ENCODE results near the gene HIC1. TPM values are rescaled to one million over a fixed set of nuclear protein-coding genes. Genes with fewer than 3 reads are reported as not detected.

The HIC1 gene
- total and polyA plus RNA-seq, 5 experiments from 2014 or later: 0.08 to 1.6 (median 0.81) TPM; not detected in 1

DNA sequence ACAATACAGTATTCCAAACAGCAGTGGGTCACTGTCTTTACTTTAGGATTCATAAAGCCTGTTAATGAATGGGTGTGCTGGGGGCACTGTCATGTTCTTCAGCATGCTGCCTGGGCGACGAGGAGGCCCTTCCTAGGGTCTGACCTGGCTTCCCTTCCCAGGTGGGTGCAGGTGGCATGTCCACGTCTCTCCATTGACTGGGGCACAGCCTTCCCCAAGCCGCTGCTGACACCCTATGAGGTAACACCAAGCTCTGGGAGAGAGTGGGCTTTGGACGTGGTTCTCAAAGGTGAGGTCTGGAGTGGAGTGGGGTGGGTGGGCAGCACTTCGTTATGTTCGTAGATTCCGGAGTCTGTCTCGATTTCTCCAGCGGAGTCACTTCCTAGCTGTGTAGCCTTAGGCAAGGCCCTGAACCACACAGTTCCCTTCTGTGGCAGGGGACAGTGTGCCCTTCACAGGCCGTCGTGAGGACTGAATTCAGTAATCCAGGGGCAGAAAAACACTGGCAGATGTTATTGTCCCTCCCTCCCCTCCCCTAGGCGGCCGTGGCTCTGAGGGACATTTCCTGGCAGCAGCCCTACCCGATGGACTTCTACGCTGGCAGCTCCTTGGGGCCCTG lies 13.9 kb upstream of the HIC1 start:
- no peaks in the 10 kb centered on the region for H3K27me3 Mint-ChIP-seq
- POLR2A ChIA-PET: interaction anchor here (0.8 to 2.3 kb wide), 4 partner anchors 9 to 16 kb away, joined by 3 to 11 read pairs (median 6); partner anchors contain the start of genes DPH1 and RTN4RL1
- DNase-seq (no peak), ATAC-seq (no peak)
- H3K4me1 Mint-ChIP-seq: peaks cover 11 to 25% (median 23%) of the 10 kb centered on the region in 4 donors
- no peaks in the 10 kb centered on the region for H3K9me3 Mint-ChIP-seq
- peak overlapping the region in 9 of 10 donors; percentile 31 to 85 (median 63) for H3K27ac Mint-ChIP-seq
- H3K36me3 Mint-ChIP-seq: peaks cover 0 to 54% (median 3%) of the 10 kb centered on the region in 3 donors
- peak overlapping the region; percentile 8 to 97 (median 73) for H3K4me3 Mint-ChIP-seq

DNA sequence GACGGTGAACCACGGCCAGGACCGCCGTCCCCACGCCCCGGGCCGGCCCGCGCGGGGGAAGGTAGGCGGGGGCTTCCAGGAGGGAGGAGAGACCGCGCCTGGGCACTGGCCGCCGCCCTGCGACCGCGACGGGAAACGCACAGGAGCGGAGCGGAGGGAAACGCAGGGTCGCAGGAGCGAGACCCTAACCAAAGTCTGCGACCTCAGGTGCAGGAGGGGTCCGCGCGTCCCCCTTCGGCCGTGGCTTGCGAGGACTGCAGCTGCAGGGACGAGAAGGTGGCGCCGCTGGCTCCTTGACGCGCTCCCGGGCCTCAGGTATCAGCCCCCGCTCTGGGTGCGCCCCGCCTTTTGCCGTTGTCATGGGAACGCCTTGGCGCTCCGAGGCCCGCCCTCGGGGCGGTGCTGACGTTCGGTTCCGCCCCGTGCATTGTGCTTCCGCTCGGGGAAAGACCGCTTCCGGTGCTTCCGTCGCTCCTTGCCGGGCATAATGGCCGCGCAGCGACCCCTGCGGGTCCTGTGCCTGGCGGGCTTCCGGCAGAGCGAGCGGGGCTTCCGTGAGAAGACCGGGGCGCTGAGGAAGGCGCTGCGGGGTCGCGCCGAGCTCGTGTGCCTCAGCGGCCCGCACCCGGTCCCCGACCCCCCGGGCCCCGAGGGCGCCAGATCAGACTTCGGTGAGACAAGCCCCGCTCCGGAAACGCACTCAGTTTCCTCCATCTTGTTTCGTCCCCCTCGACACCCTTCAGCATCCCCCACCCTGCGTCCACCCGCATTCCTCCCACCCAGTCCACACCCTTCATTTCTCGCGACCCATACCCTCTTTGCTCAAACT lies 13.1 kb upstream of the HIC1 start, which contains the start of gene OVCA2:
Gene OVCA2 (plus strand): TSS at position 462 of the 829 bp plus-strand sequence. CDS start 26 bp downstream, at position 488.
- DNase-seq (peak; percentile 95 to 98 (median 97)), ATAC-seq (peak; percentile 87 to 92)
- Mint-ChIP-seq H3K27ac (peak within 1 kb of the TSS; percentile 86 to 97 (median 94)), H3K4me3 (peak within 1 kb of the TSS; percentile 85 to 97 (median 91)), H3K36me3 (peaks cover 0 to 47% (median 3%) of the 10 kb centered on the region in 3 donors), H3K9me3 (no peaks in the 10 kb centered on the region), H3K27me3 (no peaks in the 10 kb centered on the region), H3K4me1 (peaks cover 11 to 25% (median 23%) of the 10 kb centered on the region in 4 donors)
- POLR2A ChIA-PET: interaction anchor here (0.6 to 2.3 kb wide), 7 partner anchors 9 to 160 kb away, joined by 3 to 11 read pairs (median 4); partner anchors contain the start of genes DPH1 and RTN4RL1

DNA sequence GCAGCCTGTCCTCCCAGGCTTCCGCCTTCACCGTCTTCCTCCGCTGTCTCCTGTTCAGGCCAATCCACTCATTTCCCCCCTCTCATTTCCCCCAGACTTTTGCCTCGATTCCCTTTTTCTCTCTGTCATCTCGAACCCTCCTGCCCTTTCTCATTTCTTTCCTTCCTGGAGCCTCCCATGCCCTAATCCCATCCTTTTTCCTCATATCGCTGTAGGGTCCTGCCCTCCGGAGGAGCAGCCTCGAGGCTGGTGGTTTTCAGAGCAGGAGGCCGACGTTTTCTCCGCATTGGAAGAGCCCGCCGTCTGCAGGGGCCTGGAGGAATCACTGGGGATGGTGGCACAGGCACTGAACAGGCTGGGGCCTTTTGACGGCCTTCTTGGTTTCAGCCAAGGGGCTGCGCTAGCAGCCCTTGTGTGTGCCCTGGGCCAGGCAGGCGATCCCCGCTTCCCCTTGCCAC lies 12.5 kb upstream of the HIC1 start:
- H3K4me1 Mint-ChIP-seq: peaks cover 11 to 25% (median 23%) of the 10 kb centered on the region in 4 donors
- peak overlapping the region; percentile 85 to 97 (median 91) for H3K4me3 Mint-ChIP-seq
- H3K9me3 Mint-ChIP-seq: no peaks in the 10 kb centered on the region
- ATAC-seq (no peak), DNase-seq (no peak)
- POLR2A ChIA-PET: interaction anchor here (0.6 to 2.3 kb wide), 5 partner anchors 9 to 160 kb away, joined by 3 to 6 read pairs (median 4); partner anchors contain the start of gene RTN4RL1
- peak overlapping the region; percentile 86 to 97 (median 94) for H3K27ac Mint-ChIP-seq
- H3K27me3 Mint-ChIP-seq: no peaks in the 10 kb centered on the region
- peaks cover 0 to 41% (median 3%) of the 10 kb centered on the region in 3 donors for H3K36me3 Mint-ChIP-seq

DNA sequence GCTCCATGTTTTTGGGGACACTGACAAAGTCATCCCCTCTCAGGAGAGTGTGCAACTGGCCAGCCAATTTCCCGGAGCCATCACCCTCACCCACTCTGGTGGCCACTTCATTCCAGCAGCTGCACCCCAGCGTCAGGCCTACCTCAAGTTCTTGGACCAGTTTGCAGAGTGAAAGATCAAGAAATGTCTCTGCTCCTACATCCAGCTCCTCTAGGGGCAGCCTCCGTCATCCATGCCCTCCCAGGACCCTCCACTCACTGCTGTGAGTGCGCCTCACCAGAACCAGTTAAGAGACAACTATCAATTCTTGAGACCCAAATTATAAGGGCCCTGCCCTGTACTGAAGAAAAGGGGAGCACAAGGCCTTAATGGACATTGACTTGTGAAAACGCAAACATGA lies 12.0 kb upstream of the HIC1 start:
- POLR2A ChIA-PET: interaction anchor here (1.5 to 2.3 kb wide), 2 partner anchors 10 to 18 kb away, joined by 4 to 6 read pairs; partner anchors contain the start of gene RTN4RL1
- peak overlapping the region; percentile 86 to 97 (median 94) for H3K27ac Mint-ChIP-seq
- no peaks in the 10 kb centered on the region for H3K27me3 Mint-ChIP-seq

DNA sequence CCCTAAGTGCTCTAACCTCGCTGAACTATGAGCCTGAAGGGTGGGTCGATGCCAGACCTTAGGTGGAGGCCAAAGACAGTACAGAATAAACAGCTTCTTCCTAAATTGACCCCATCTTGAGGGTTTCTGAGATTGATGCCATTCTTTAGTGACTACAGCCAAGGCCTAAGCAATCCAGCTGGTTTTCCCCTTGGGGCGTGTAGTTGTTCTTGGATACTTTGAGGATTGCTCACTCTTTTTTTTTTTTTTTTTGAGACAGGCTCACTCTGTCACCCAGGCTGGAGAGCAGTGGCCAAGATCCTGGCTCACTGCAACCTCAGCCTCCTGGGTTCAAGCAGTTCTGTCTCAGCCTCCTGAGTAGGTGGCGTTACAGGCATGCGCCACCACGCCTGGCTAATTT lies 11.1 kb upstream of the HIC1 start:
- Mint-ChIP-seq H3K27me3 (peaks cover 0 to 2% (median 0%) of the 10 kb centered on the region in 5 donors), H3K4me3 (peak overlapping the region in 7 of 10 donors; percentile 72 to 93 (median 89)), H3K4me1 (peaks cover 11 to 29% (median 24%) of the 10 kb centered on the region in 4 donors), H3K27ac (peak overlapping the region in 6 of 10 donors; percentile 86 to 97 (median 94)), H3K9me3 (no peaks in the 10 kb centered on the region), H3K36me3 (peaks cover 0 to 29% (median 3%) of the 10 kb centered on the region in 3 donors)
- POLR2A ChIA-PET: interaction anchor here (1.2 kb wide), 2 partner anchors 12 to 259 kb away, joined by 3 to 4 read pairs; partner anchors contain the start of gene SMG6
- DNase-seq (no peak), ATAC-seq (no peak)

More for the DNA sequence above, 12.0 kb upstream of the HIC1 start:
- Mint-ChIP-seq H3K9me3 (no peaks in the 10 kb centered on the region), H3K4me3 (peak overlapping the region; percentile 85 to 97 (median 91)), H3K4me1 (peaks cover 11 to 25% (median 23%) of the 10 kb centered on the region in 4 donors), H3K36me3 (peaks cover 0 to 37% (median 3%) of the 10 kb centered on the region in 3 donors)
- DNase-seq: no peak
- no peak for ATAC-seq

DNA sequence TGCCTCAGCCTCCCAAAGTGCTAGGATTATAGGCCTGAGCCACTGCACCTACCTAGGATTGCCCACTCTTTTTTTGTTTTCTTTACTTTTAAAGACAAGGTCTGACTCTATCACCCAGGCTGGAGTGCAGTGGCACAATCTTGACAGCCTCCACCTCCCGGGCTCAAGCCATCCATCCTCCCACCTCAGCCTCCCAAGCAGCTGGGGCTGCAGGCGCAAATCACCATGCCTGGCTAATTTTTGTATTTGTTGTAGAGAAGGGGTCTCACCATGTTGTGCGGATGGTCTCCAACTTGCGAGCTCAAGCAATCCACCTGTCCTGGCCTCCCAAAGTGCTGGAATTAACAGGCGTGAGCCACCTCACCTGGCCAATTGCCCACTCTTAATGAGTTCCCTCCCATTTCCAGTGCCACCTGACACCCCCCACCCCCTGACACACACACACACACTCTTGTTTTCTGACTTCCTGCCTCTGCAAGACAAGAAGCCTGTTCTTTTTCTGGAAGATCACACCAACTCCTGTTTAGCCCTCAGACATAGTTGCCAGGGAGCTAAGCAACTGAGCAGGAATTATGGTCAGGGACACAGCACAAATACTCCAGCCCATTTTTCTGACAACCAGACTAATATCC lies 10.5 kb upstream of the HIC1 start:
- peaks cover 0 to 25% (median 3%) of the 10 kb centered on the region in 3 donors for H3K36me3 Mint-ChIP-seq
- H3K4me3 Mint-ChIP-seq: peak overlapping the region in 4 of 10 donors; percentile 19 to 93 (median 49)
- H3K9me3 Mint-ChIP-seq: no peaks in the 10 kb centered on the region
- no peak for ATAC-seq
- peaks cover 0 to 2% (median 0%) of the 10 kb centered on the region in 5 donors for H3K27me3 Mint-ChIP-seq
- no peak for DNase-seq
- peak overlapping the region in 9 of 10 donors; percentile 10 to 80 (median 62) for H3K27ac Mint-ChIP-seq
- POLR2A ChIA-PET: interaction anchor here (0.7 to 1.4 kb wide), 5 partner anchors 13 to 292 kb away, joined by 3 to 5 read pairs (median 3); partner anchors contain the start of genes SMG6 and TSR1
- H3K4me1 Mint-ChIP-seq: peaks cover 11 to 34% (median 28%) of the 10 kb centered on the region in 4 donors

DNA sequence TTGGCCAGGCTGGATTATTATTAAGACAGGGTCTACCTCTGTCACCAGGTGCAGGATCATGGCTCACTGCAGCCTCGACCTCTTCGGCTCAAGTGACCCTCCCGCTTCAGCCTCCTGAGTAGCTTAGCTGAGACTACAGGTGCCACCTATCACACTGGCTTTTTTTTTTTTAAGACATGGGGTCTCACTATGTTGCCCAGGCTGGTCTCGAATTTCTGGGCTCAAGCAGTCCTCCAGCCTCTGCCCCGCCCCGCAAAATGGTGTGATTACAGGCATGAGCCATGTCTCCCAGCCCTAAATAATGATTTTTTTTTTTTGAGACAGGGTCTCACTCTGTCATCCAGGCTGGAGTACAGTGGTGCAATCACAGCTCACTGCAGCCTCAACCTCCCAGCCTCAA lies 7.3 kb upstream of the HIC1 start:
- Mint-ChIP-seq H3K36me3 (peaks cover 0 to 13% (median 0%) of the 10 kb centered on the region in 3 donors), H3K27ac (no peak overlapping the region), H3K9me3 (no peaks in the 10 kb centered on the region), H3K4me3 (no peak overlapping the region), H3K4me1 (peaks cover 11 to 33% (median 28%) of the 10 kb centered on the region in 4 donors), H3K27me3 (peaks cover 0 to 12% (median 5%) of the 10 kb centered on the region in 5 donors)
- DNase-seq: no peak
- no peak for ATAC-seq
- POLR2A ChIA-PET: interaction anchor here (1.7 to 1.9 kb wide), 2 partner anchors 10 to 222 kb away, joined by 4 to 6 read pairs; no protein-coding TSS in a partner anchor

DNA sequence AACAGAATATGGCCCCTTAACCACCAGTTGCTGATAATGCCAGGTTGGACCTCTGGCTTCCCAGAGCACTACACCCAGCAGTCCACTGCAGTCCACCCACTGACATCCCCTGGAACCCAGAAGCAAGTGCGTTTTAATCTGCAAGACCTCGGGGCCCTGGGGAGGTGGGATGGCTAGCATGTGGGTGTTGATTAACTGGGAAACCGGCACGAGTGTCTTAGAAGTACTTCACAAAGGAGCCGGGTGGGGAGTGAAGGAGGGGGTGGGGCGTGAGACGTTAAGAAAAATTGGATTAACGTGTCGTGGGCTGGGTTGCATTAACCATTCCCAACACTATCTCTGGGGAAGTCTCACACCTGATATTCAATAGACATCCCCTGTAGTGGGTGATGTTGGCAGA lies 6.1 kb upstream of the HIC1 start:
- POLR2A ChIA-PET: interaction anchor here (1.3 to 1.9 kb wide), 4 partner anchors 9 to 221 kb away, joined by 3 to 6 read pairs (median 4); no protein-coding TSS in a partner anchor
- ATAC-seq: no peak

DNA sequence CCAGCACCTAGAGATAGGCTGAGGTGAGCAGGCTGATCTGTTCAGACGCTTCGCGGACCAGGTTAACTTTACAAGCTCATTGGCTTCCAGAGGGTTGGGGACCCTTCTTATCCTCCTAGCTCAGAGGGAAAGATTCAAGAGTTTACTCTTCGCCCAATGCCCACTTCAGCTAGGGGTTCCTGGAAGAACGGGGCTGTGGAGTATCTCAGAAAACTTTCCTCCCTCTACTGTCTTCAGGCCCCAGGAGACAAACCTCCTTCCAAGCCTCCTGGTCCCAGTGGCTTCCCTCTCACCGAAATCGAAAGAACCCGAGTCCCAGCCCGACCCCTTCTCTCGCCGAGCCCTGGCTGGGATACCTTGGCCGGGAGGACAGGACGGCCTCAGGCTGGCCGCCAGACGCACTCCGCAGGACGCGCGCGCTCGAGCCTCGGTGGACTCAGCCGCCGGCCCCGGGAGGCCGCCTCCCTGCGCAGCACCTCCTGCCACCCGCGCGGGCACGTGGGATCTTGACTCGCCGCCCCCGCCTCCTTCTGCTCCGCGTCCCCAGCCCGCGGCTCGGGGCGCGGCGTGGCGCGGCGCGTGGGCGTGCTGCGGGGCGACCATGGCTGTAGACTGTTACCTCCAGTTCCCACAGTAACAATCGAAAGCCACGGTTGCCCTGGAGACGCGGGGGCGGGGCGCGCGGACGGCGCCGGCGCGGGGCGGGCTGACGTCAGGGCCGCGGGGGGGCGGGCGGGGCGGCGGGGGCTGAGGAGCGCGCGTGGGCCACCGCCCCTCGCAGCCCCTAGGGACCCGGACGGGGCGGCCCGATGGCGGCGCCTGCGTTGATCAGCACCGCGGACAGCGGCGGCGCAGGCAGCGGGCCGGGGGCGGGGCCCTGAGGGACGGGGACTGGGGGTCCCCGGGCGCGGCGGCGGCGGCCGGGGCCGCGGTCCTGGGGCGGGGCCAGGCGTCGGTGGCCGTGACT lies 5.3 kb upstream of the HIC1 start:
- POLR2A ChIA-PET: interaction anchor here (1.3 to 1.7 kb wide), 3 partner anchors 8 to 217 kb away, joined by 3 to 6 read pairs (median 5); no protein-coding TSS in a partner anchor
- H3K4me3 Mint-ChIP-seq: peak overlapping the region; percentile 60 to 79 (median 72)
- H3K27ac Mint-ChIP-seq: peak overlapping the region in 8 of 10 donors; percentile 15 to 85 (median 71)
- H3K9me3 Mint-ChIP-seq: no peaks in the 10 kb centered on the region
- H3K4me1 Mint-ChIP-seq: peaks cover 14 to 36% (median 27%) of the 10 kb centered on the region in 4 donors
- peaks cover 0 to 12% (median 5%) of the 10 kb centered on the region in 5 donors for H3K27me3 Mint-ChIP-seq
- DNase-seq (peak; percentile 86 to 93 (median 88)), ATAC-seq (peak; percentile 62 to 68)
- peaks cover 0 to 3% (median 0%) of the 10 kb centered on the region in 3 donors for H3K36me3 Mint-ChIP-seq

More for the DNA sequence above, 6.1 kb upstream of the HIC1 start:
- Mint-ChIP-seq H3K27me3 (peaks cover 0 to 12% (median 5%) of the 10 kb centered on the region in 5 donors), H3K4me1 (peaks cover 12 to 33% (median 24%) of the 10 kb centered on the region in 4 donors), H3K27ac (peak overlapping the region in 6 of 10 donors; percentile 35 to 85 (median 62)), H3K4me3 (peak overlapping the region; percentile 34 to 79 (median 67)), H3K36me3 (peaks cover 0 to 6% (median 0%) of the 10 kb centered on the region in 3 donors), H3K9me3 (no peaks in the 10 kb centered on the region)
- DNase-seq: no peak

DNA sequence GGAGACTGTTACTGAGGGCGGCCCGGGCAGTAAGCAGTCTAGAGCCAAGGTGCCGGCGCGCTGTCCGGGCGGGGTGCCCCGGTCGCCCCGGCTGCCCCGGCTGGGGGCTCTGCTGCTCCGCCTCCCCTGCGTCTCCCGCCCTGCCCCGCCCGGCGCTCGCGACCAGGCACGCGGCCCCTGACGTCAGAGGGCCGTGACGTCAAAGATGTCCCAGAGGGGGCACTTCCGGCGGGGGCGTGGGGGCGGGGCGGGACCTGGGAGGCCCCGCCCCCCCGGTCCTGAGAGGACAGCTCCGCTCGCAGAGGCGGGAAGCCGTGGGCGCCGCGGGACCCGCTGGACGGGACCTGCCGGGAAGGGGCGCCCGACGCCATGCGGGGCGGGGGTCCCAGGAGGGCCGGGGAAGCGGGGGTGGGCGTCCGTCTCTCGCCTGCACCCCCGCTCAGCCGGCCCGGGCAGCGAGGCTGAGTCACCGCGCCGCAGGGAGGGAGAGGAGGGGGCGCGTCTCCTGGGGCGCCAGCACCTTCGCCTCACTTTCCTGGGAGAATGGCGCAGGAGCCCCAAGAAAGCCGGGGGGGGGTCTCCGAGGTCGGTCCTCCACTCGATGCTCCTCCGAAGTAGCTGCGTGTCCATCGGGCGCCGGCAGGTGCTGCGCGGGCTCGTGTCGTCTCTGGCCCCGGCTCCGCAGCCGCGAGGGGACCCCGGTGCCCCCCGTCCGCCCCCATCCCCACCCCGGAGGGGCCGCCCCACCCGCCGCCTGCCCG lies 4.4 kb upstream of the HIC1 start:
- H3K4me1 Mint-ChIP-seq: peaks cover 14 to 35% (median 28%) of the 10 kb centered on the region in 4 donors
- peaks cover 0 to 12% (median 5%) of the 10 kb centered on the region in 5 donors for H3K27me3 Mint-ChIP-seq
- peak; percentile 7 to 29 for ATAC-seq
- H3K9me3 Mint-ChIP-seq: no peaks in the 10 kb centered on the region
- no peaks in the 10 kb centered on the region for H3K36me3 Mint-ChIP-seq
- peak overlapping the region in 1 of 10 donors; percentile 60 for H3K4me3 Mint-ChIP-seq
- DNase-seq: peak; percentile 56 to 86 (median 75)
- POLR2A ChIA-PET: interaction anchor here (0.8 to 1.9 kb wide), 4 partner anchors 9 to 216 kb away, joined by 3 to 5 read pairs (median 4); partner anchors contain the start of gene OVCA2
- H3K27ac Mint-ChIP-seq: peak overlapping the region in 1 of 10 donors; percentile 91
